Stimulated activated CD4-positive, alpha-beta T cell treated with anti-CD3 and anti-CD28 coated beads, TNF-alpha, amount 100 ng/mL, for 1 hour (primary cell): ENCODE results near the gene ZNF789.
"Not testable (repeated sequence)": the region's sequence is repeated elsewhere in the genome, so short reads cannot be mapped to it uniquely, and the experiment has no call there.

Experiments used
- DNase-seq, 3 donors: peaks; one replicate each; pipeline ENCODE4 v3.0.0-alpha.2; 2020; ENCODE audit warnings: low read depth in 3 of 3, low spot score in 1 of 3

The ZNF789 gene

DNA sequence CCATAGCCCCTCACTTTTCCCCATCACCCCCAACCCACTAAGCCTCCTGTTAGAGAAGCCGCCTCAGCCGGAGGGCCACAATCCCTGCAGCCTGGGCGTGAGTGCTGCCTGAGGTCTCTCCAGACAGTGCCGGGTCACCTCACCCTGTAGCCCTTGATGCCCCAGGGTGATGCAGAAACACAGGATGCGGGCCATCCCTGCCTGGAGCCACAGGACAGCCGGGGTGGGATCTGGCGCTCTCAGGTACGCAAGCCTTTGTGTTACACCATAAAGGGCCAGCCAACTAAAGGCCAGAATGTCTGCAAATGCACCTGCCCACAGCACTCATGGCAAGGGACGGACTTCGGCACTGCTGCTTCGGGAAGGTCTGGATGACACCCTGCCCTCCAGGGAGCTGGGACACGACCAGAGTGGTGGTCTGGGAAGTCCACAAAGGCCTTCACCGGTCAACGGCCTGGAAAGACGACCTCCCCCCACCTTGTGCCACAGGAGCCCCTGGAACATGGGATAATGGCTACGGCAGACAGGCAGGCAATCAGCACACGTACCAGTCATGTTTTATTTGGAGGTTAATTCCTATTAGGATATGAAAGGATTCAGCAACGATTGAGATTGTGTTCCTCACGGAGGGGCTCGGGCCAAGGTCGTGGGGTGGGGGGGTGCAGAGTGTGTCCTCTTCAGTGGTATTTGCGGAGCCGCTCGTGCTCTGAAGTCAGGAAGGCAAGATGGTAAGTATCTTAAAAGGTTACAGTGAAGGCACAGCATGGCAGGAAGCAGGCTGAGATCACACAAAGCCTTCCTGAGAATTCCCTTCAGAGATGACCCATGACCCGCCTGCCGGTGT is 14.8 kb upstream of the ZNF789 start:
- DNase-seq = no peak

DNA sequence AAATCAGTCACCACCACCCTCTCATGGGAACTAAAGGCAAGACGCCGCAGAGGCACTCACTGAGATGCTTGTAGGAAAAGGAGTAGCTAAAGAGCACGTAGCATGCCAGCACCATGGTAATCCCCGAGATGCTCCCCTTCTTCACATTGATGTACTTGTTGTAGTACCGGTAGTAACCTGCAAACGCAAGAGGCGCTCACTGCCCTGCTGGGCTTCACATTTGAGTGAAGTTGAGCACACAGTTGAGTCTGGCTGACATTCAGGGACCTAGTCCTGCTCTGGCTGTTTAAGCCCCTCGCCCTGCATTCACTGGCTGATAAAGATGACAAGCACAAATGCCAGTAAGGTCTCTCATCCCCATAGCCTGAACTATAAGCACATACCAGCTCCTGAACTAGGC is 13.6 kb upstream of the ZNF789 start:
- no peak for DNase-seq

DNA sequence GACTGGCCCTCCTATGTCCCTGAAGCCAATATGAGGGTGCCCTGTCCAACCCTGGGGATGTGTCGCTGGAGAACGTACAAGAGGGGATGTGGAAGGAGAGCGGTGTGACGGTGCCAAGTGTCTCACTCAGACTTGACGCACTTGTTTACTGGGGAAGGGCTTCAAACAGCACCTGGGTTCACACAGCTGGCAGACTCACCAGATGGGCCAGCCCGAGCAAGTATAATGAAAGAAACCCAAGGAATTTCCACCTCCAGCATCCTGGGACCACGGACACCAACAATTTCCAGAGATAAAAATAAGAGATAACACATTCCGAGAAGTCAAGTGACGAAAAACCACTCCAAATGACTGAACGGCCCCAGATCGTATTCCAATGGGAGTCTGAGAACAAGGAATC is 12.0 kb upstream of the ZNF789 start:
- no peak for DNase-seq

DNA sequence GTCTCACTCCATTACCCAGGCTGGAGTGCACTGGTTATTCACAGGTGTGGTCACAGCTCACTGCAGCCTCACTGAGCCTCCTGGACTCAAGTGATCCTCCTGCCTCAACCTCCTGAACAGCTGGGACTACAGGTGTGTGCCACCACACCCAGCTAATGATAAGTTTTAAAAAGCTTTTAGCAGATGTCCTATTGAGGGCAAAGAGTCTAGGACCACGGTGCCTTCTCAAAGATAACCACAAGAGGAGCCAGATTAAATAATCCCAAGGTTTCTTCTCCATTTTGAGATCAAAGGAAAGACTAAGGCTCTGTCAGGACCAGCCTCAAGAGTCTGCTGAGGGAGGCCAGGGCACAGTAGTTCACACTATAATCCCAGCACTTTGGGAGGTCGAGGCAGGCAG is 11.5 kb upstream of the ZNF789 start:
- no peak for DNase-seq

DNA sequence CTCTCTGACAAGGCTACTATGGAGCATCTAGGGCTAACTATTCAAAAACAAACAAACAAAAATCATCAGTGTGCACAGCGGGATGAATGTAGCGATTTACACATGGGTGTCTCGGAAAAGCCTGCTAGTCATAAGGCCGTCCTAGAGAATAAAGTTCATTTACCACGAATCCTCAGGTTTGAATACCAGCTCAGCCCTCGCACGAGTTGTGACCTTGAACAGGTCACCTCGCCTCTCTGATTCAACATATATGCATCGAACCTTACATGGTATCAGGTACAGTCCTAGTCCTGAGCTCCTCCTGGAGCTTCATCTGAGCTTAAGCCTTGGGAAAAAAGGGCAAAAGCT is 7.3 kb upstream of the ZNF789 start:
- DNase-seq = no peak

DNA sequence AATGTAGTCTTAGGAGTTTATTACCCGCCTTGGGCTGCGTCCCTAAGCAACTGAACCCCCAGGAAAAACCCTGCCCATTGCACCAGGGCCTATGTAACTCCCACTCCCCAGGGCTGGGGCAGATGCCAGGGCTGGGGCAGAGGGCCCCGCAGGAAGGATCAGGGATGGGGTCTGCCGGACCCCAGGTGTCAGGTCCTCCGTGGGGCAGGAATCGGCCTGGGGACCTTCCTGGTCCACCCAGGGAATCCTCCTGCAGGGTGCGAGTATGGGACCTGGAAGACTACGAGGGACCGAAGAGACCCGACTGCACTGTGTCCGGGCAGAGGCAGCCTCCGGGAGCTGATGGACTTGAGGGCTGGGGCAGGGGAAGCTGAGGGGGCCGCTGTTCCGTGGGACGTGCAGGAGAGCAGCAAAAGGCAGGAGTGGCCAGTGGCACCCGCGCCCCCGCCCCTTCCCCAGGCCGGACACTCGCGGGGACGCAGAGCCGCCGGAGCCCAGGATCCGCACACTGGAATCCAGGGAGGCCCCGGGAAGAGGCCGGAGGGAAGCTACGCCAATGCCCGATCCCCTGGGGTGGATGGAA is 4.3 kb upstream of the ZNF789 start:
- no peak for DNase-seq

DNA sequence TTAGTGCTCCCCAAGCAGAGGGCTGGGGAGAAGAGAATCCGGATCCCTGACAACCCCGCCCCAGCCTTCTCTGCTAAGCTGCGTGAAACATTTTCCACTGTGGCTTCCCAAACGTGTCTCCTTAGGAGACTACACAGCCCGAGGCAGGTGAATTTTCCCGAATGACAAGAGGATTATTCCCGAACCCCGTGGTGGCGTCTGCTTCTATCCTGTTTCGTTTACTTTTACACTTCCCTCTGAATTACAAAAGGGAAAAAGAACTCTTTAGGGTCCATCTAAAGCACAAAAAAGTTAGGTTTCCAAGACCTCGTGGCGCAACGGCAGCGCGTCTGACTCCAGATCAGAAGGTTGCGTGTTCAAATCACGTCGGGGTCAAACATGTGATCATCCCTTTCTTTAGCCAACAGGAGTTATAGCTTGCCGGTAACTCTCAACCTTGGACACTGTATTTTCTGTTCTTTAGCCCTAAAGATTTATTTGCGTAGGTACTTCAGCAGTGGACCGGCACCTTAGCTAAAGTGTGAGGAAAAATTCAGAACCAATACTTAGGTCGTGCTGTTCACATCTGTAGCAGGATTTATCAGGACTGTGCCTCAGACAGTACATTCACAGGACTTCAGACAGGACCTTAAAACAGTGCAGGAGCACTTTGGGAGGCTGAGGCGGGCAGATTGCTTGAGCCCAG is 3.2 kb upstream of the ZNF789 start:
- no peak for DNase-seq

DNA sequence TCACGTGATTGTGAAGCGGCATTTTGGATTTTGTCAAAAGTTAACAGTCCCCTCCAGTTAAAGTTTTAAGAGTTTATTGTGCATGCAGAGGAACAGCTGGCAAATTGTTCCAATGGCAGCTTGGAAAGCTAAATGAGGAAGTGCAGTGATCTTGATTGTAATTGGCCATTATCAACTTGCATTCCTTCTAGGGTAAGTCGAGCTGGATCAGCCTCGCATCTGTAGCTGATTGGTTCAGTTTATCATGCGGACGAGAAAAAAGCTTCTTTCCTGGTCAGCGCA is 566 bp downstream of the ZNF789 start:
- DNase-seq = no peak

DNA sequence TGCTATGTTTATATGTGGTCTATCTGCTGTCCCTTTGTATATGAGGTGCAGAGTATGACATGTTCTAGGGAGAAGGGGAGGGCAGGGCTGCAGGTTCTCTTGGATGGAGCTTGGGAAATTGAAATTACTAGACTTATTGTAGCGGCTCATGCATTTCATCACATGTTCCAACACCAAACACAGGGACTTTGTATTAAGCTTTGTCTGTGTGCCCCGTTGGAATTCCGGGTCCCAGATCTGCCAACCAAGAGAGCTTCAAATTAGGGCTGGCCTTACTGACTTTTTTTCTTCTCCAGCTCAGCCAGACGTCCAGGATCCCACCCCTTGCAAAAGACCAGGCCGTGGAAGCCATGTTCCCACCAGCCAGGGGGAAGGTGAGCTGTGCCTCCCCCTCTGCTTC is 3.4 kb downstream of the ZNF789 start:
- no peak for DNase-seq

DNA sequence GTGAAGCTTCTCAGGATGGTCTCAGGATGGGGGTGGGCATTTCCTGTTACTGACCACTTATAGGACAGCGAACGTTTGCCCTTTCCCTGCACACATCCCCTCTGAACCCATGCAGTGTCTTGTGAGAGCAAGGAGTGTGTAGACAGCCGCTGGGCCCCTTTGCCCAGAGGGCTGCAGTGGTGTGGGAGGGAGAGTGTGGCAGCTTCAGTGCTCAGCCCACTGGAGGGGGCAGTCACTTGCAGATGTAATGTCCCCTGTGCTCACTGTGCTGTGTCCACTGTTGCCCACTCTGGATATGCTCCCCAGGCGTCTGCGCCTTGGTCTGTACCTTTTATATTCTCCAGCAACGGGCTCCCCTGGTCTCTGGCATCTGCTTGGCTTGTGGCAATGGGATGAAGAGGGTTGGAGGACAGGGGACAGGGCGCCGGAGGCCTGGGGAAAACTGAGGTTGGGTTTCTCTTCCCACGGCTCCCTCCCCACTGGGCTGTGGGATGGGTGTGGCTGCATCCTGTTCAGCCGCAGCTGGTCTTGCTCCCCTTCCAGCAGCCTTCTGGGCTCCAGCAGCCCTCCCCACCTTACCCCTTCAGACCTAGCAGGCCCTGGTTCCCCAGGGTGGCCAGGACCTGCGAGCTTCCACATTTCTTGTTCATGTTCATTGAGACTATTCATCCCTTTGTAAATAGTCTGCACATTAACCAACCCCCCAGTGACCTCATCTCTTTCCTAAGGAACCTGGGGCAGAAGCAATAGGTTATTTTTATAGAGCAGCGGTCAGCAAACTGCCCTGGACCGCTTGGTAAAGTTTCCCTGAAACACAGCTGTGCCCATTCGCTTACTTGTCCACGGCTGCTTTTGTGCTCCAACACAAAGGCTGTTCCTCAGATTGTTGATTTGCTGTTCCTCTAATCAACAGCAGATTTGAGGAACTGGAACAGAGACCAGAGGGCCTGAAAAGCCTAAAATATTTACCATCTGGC is 6.1 kb downstream of the ZNF789 start:
- no peak for DNase-seq

DNA sequence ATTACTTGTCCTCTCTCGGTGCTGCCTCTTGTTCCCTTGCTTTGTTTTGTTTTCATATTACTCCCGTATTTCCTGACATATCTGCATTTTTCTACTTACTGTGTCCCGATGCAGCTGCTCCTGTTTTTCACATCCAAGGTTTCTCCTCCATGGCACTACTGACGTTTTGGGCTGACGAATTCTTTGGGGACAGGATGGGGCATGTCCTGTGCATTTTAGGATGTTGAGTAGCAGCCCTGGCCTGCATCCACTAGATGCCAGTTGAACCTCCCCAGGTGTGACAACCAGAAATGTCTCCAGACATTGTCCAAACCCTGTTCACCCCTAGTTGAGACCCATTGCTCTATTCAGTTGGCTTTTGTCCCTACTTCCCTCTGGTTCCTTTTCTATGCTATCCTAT is 12.4 kb downstream of the ZNF789 start:
- no peak for DNase-seq

DNA sequence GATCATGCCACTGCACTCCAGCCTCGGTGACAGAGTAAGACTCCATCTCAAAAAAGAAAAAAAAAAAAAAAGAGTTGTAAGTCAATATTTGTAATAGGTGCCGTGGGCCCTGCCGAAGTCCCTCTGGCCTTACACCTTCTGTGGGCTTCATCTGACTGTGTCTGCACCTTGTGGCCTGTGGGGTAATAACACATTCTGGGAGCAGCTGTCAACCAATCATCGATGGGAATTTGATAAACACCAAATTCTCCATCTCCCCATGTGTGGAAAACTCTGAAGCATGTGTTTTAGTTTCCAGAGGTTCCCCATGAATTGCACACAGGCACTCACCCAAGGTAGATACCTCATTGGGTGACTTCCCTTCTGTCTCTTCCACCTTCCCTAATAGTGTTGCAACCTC is 16.5 kb downstream of the ZNF789 start:
- no peak for DNase-seq

DNA sequence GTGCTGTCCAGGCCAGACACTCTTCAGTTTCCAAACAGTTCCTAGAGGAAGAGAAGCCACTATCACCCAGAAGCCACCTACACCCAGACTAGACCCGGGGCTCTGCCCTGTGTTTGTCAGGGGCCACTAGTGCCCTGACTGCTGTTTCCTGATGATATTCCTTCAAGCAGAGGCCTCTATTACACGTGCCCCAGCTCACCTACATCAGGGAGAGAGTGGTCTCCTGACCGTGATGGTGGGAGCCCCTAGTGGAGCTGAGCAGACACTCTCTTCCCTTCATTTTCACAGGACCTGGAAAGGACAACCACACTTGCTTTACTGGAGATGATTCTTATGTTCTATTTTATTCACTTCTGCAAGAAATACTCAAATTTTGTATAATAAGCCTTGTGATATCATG is 18.2 kb downstream of the ZNF789 start:
- DNase-seq = no peak

DNA sequence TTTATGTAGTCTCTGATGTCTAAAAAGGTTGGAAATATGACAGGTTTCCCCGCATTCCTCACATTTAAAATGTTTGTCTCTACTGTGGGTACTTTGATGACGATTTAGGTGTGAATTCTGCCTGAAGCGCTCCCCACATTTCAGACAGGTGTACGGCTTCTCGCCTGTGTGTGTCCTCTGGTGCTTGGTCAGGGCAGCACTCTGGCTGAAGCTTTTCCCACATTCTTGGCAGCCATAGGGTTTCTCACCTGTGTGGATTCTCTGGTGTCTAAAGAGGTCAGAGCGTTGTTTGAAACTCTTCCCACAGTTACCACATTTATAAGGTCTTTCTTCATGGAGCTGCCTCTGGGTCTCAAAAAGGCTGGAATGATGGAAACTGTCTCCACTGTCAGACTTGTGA is 21.1 kb downstream of the ZNF789 start:
- no peak for DNase-seq

DNA sequence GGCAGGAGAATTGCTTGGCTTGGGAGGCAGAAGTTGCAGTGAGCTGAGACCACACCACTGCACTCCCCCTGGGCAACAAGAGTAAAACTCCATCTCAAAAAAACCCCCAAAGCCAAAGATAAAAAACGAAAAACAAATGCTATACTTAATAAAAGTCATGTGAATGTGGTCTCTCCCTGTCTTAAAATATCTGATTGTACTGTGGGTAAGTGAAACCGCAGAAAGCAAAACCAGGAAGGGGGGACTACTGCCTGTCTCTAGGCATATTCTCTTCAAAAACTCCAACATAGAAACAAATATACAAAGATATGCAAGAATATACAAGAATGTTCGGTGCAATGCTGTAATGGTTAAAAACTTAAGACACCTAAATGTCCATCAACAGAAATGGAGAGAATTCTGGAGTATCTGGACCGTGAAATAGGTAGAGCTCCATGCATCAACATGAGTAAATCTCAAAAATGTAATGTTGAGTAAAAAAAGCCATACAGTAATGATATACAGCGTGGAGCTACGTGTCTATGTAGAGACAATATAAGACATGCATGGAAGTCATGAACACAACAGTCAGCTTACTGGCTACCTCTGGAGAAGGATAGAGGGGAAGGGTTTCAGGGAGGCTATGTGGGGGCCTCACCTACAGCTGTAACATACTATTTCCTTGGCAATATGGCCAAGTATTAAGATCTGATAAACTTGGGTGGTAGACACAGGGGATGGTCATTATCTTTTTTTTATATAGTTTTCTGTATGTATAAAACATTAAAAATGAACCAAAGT is 25.3 kb downstream of the ZNF789 start:
- no peak for DNase-seq

DNA sequence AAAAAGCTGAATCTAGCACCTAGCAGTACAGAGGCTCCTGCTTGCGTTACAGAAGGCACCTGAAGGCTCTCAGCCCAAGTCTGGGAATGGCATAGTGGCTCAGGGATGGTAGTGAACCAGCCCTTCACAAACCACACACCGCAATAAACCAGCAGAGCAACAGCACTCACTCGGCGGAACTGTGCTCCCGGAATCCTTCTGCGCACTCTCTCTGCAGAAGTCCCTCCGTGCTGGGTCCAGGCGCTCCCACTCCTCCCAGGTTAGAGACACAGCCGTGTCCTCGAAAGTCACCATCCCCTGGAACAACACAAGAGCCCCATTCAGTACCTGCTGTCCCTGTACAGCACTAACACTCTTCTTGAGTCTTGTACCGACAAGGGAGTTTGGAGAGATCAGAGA is 25.9 kb downstream of the ZNF789 start:
- DNase-seq = no peak

DNA sequence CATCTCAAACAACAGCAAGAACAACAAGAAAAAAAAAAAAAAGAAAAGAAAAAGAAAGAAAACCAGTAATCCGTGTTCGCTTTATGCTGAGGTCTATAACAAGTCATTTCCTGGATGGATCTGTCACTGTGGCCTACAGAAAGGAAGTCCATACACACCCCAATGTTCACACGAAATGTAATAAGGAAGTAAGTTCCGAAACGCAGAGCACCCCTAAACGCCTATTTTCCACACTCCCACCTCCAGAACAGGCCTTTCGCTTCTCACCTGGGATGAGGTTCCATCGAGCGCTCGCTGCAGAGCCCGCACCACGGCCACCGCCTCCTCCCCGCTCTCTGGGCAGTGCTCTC is 26.7 kb downstream of the ZNF789 start:
- DNase-seq = no peak

DNA sequence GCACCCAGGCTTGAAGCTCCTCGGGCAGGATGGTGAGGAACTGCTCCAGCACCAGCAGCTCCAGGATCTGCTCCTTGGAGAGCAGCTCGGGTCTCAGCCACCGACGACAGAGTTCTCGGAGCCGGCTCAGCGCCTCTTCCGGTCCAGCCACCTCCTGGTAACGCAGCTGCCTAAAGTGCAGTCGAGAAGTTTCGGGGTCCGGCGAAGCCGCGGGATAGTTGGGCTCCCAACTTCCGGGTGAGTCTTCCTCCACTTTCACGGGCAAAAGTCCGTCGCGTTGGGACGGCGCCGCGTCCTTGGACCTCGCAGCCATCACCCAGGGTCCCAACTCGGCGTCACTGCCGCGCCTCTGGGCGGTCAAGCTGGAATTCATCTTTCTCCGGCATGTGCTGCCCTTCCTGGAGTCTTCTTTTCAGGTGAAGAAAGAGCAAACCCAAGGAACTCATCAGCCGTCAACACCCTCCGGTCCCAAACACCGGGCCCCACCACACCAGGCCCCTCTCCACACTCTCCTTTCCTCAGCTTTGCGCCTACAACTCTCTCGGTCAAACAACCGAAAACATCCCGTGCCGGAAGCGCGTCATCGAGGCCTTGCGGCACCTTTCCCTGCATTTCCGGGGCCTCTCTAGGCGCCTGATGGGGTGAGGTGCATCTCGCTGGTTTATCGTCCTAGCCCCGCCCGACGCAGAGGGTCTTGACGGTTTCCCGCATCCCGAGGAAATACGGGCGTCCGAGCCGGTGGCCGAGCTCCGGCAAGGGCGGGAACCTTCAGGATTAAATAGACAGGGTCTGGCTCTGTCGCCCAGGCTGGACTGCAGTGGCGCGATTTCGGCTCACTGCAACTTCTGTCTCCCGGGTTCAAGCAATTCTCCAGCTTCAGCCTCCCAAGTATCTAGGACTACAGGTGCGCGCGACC is 27.3 kb downstream of the ZNF789 start, which contains the start of gene ZNF394:
ZNF394 (minus strand) TSS at position 561 of the 916 bp plus-strand sequence; CDS start at position 373, 188 bp downstream.
- DNase-seq = peak; percentile 63 to 72 (median 72)

DNA sequence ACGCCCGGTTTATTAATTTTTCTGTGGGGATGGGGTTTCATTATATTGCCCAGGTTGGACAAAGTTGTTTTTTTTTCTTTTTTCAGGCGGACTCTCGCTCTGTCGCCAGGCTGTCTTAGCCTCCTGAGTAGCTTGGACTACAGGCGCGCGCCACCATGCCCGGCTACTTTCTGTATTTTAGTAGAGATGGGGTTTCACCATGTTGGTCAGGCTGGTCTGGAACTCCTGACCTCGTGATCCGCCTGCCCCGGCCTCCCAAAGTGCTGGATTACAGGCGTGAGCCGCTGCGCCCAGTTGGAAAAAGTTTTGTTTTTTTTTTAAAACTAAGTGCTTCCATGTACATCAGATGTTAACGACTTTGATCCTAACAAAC is 27.9 kb downstream of the ZNF789 start:
- DNase-seq = no peak

DNA sequence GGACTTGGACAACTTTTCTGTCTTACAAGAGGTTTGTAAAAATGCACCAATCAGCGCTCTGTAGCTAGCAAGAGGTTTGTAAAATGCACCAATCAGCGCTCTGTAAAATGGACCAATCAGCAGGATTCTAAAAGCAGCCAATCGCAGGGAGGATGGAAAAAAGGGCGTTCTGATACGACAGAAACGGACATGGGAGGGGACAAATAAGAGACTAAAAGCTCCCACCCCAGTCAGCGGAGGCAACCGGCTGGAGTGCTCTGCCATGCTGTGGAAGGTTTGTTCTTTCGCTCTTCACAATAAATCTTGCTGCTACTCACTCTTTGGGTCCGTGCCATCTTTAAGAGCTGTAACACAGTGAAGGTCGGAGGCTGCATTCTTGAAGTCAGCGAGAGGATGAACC is 28.5 kb downstream of the ZNF789 start:
- DNase-seq = not testable (repeated sequence)
